HEK293 (cell line): ENCODE measurements around the gene COL11A2.

Experiments
- CTCF ChIA-PET: fragments of 350-600 bp; formaldehyde crosslinking; extraction: SDS; loops from one replicate; lab custom pipeline; 2021; ENCODE audit warnings: antibody characterized with exemption; lab: Yijun Ruan, JAX
- POLR2A ChIA-PET: fragments of 300-600 bp; formaldehyde crosslinking; extraction: SDS; loops from one replicate; lab custom pipeline; 2020; ENCODE audit warnings: antibody characterized with exemption, inconsistent platforms; lab: Yijun Ruan, JAX
- H3K27ac ChIP-seq: fragments of 200-500 bp; sonication (Bioruptor generic); 2 replicates; pipeline ENCODE4 v1.5.1; 2014; ENCODE audit warnings: low read depth, low read length, control low read depth, inconsistent platforms; ENCODE audit errors: extremely low read depth
- H3K36me3 ChIP-seq, 2 experiments: fragments of 200-500 bp in 1 of 2; sonication (Bioruptor generic) in 1 of 2; 1 replicate in 1 of 2; 2 replicates in 1 of 2; pipeline ENCODE4 v1.5.1; 2014 to 2017; ENCODE audit warnings: inconsistent platforms in 2 of 2, low read length in 2 of 2; ENCODE audit not compliant: control insufficient read depth in 2 of 2, insufficient read depth in 1 of 2
- H3K4me1 ChIP-seq: fragments of 200-500 bp; sonication (Bioruptor generic); 2 replicates; pipeline ENCODE4 v1.5.1; 2014; ENCODE audit warnings: mild to moderate bottlenecking, low read length, inconsistent platforms; ENCODE audit not compliant: control insufficient read depth, insufficient read depth
- H3K4me3 ChIP-seq: 2 replicates; pipeline ENCODE4 v1.5.1; 2011; ENCODE audit warnings: low read depth, mild to moderate bottlenecking, control low read depth, low read length, moderate library complexity
- H3K9me3 ChIP-seq: fragments of 200-500 bp; sonication (Bioruptor generic); 2 replicates; pipeline ENCODE4 v1.5.1; 2014; ENCODE audit warnings: low read depth, low read length, inconsistent platforms; ENCODE audit not compliant: control insufficient read depth, insufficient read depth
- KLF1 ChIP-seq: fragments of 450-650 bp; formaldehyde crosslinking; IDR thresholded peaks from 2 replicates; pipeline ENCODE4 v1.5.1; 2016; ENCODE audit warnings: missing biosample characterization, missing genetic modification characterization
- YY2 ChIP-seq: fragments of 450-650 bp; formaldehyde crosslinking; IDR thresholded peaks from 2 replicates; pipeline ENCODE4 v1.5.1; 2016; ENCODE audit warnings: missing biosample characterization, missing genetic modification characterization
- ZNF10 ChIP-seq: fragments of 450-650 bp; formaldehyde crosslinking; IDR thresholded peaks from 2 replicates; pipeline ENCODE4 v1.5.1; 2017; ENCODE audit warnings: missing biosample characterization, missing genetic modification characterization
- ZNF132 ChIP-seq: fragments of 450-650 bp; formaldehyde crosslinking; IDR thresholded peaks from 2 replicates; pipeline ENCODE4 v1.5.1; 2017; ENCODE audit warnings: missing biosample characterization, missing genetic modification characterization, borderline replicate concordance
- ZNF146 ChIP-seq: fragments of 450-650 bp; formaldehyde crosslinking; IDR thresholded peaks from 2 replicates; pipeline ENCODE4 v1.5.1; 2016; ENCODE audit warnings: missing biosample characterization, missing genetic modification characterization
- ZNF155 ChIP-seq: fragments of 450-650 bp; formaldehyde crosslinking; IDR thresholded peaks from 2 replicates; pipeline ENCODE4 v1.5.1; 2016; ENCODE audit warnings: missing biosample characterization, missing genetic modification characterization
- ZNF157 ChIP-seq: fragments of 450-650 bp; formaldehyde crosslinking; IDR thresholded peaks from 2 replicates; pipeline ENCODE4 v1.5.1; 2016; ENCODE audit warnings: missing biosample characterization, missing genetic modification characterization
- ZNF202 ChIP-seq: fragments of 450-650 bp; formaldehyde crosslinking; IDR thresholded peaks from 2 replicates; pipeline ENCODE4 v1.5.1; 2016; ENCODE audit warnings: missing biosample characterization, missing genetic modification characterization, borderline replicate concordance
- ZNF214 ChIP-seq: fragments of 450-650 bp; formaldehyde crosslinking; IDR thresholded peaks from 2 replicates; pipeline ENCODE4 v1.5.1; 2017; ENCODE audit warnings: missing biosample characterization, mild to moderate bottlenecking, missing genetic modification characterization, borderline replicate concordance
- ZNF266 ChIP-seq: fragments of 450-650 bp; formaldehyde crosslinking; IDR thresholded peaks from 2 replicates; pipeline ENCODE4 v1.5.1; 2016; ENCODE audit warnings: missing biosample characterization, missing genetic modification characterization, low read depth
- ZNF341 ChIP-seq: fragments of 450-650 bp; formaldehyde crosslinking; IDR thresholded peaks from 2 replicates; pipeline ENCODE4; 2016; ENCODE audit warnings: low read depth, missing biosample characterization, missing genetic modification characterization
- ZNF404 ChIP-seq: fragments of 450-650 bp; formaldehyde crosslinking; IDR thresholded peaks from 2 replicates; pipeline ENCODE4 v1.5.1; 2017; ENCODE audit warnings: missing biosample characterization, missing genetic modification characterization
- ZNF416 ChIP-seq: fragments of 450-650 bp; formaldehyde crosslinking; IDR thresholded peaks from 2 replicates; pipeline ENCODE4 v1.5.1; 2016; ENCODE audit warnings: missing biosample characterization, missing genetic modification characterization
- ZNF600 ChIP-seq: fragments of 450-650 bp; formaldehyde crosslinking; IDR thresholded peaks from 2 replicates; pipeline ENCODE4 v1.5.1; 2016; ENCODE audit warnings: missing biosample characterization, missing genetic modification characterization
- ZNF610 ChIP-seq: fragments of 450-650 bp; formaldehyde crosslinking; IDR thresholded peaks from 2 replicates; pipeline ENCODE4 v1.5.1; 2016; ENCODE audit warnings: missing biosample characterization, missing genetic modification characterization, borderline replicate concordance
- ZNF658 ChIP-seq: fragments of 450-650 bp; formaldehyde crosslinking; IDR thresholded peaks from 2 replicates; pipeline ENCODE4; 2016; ENCODE audit warnings: missing biosample characterization, missing genetic modification characterization
- TF ChIP-seq, protein P1 (sequence below): fragments of 450-650 bp; formaldehyde crosslinking; IDR thresholded peaks from 2 replicates; pipeline ENCODE4 v1.5.1; 2017; ENCODE audit warnings: missing biosample characterization, missing genetic modification characterization
- TF ChIP-seq, protein P2 (sequence below): fragments of 450-650 bp; formaldehyde crosslinking; conservative IDR thresholded peaks from 2 replicates; pipeline ENCODE4 v1.5.1; 2016; ENCODE audit warnings: low read depth, missing biosample characterization, missing genetic modification characterization

The COL11A2 gene

DNA sequence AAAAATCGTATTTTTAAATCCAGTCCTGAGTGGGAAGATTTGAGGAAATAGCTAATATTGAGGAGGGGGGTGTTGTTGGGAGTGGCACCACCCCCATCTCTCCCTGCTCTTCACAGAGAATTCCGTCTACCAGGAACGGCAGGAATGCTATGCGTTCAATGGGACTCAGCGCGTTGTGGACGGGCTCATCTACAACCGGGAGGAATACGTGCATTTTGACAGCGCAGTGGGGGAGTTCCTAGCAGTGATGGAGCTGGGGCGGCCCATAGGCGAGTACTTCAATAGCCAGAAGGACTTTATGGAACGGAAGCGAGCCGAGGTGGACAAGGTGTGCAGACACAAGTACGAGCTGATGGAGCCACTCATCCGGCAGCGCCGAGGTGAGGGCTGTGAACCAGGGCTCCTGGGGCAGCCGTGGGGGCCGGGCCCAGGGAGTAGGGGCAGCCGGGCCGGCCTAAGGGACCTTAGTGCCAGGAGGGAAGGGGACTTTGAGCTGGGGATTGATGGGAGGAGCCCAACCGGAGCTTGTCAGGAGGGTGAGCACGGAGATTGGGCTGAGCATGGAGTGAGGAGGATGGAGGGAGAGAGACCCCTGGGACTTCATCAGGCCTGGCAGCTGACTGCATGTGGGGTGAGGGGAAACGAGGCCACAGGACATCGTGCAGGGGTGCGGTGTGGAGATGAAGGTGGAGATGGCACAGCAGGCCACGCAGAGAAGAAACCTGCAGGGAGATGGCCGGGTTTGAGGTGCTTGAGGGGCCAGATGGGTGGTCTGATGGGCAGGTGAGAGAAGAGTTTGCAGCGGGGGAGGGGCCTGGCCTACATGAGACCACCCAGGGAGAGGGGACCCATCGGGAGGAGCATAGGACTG lies 75.2 kb downstream of the COL11A2 start:
- H3K27ac ChIP-seq, result no peak overlapping the region
- H3K4me3 ChIP-seq, result no peak overlapping the region
- POLR2A ChIA-PET, result no interaction called here
- no peaks in the 10 kb centered on the region for H3K36me3 ChIP-seq
- TF ChIP-seq, protein P1, sequence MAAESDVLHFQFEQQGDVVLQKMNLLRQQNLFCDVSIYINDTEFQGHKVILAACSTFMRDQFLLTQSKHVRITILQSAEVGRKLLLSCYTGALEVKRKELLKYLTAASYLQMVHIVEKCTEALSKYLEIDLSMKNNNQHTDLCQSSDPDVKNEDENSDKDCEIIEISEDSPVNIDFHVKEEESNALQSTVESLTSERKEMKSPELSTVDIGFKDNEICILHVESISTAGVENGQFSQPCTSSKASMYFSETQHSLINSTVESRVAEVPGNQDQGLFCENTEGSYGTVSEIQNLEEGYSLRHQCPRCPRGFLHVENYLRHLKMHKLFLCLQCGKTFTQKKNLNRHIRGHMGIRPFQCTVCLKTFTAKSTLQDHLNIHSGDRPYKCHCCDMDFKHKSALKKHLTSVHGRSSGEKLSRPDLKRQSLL (tag by site-specific recombination), result no peak
- TF ChIP-seq ZNF146 (tag by site-specific recombination), result no peak
- no peak for TF ChIP-seq YY2 (tag by site-specific recombination)
- no peaks in the 10 kb centered on the region for H3K4me1 ChIP-seq
- no peaks in the 10 kb centered on the region for H3K9me3 ChIP-seq
- CTCF ChIA-PET, result interaction anchor here (0.6 to 6.7 kb wide), 16 partner anchors 8 to 172 kb away, joined by 3 to 77 read pairs (median 6); partner anchors contain the start of gene WDR46

DNA sequence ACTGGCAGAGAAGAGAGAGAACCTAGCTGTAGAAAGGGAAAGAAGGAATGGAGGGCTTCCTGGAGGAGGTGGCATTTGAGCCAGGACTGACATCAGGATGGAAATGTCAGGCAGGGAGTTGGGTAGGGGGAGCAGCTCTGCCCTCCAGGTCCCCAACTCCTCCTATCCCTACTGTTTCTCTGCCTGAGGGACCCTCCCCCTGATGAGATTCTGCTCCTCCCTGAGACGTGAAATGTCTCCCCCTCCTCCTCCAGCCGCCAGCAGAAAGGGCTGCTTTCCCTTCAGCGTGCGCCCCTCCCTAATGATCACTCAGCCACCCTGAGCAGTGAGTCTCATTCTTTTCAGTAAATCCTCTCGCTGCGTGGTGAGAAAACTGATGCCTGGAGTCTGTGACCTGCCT lies 75.8 kb downstream of the COL11A2 start:
- no peaks in the 10 kb centered on the region for H3K4me1 ChIP-seq
- H3K4me3 ChIP-seq, result no peak overlapping the region
- POLR2A ChIA-PET, result no interaction called here
- H3K36me3 ChIP-seq, result no peaks in the 10 kb centered on the region
- no peaks in the 10 kb centered on the region for H3K9me3 ChIP-seq
- CTCF ChIA-PET, result interaction anchor here (0.6 to 6.7 kb wide), 14 partner anchors 9 to 172 kb away, joined by 3 to 77 read pairs (median 6); partner anchors contain the start of gene WDR46
- TF ChIP-seq ZNF10 (tag by site-specific recombination) (no peak), ZNF658 (tag by site-specific recombination) (no peak), ZNF341 (tag by site-specific recombination) (peak; percentile 35; the same call in 1 of the 2 replicates), ZNF600 (tag by site-specific recombination) (no peak), ZNF157 (tag by site-specific recombination) (no peak)
- no peak overlapping the region for H3K27ac ChIP-seq

DNA sequence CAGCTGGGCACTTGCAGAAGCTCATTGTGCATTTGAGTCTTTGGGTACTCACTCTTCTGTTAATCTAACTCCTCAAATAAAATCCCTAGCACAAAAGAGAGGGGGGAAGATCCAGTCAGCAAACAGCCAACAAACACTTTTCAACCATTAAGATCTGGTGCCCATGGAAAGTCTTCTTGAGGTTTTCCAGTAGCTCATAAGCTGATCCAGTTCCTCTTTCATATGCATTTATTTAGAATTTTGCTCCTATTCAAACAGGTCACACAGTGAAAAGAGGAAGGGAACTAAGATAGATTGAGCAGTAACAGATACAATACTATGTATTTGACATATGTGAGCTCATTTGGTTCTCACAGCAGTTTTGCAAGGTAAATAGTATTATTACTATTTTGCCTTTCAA lies 77.9 kb downstream of the COL11A2 start:
- ChIA-PET CTCF (interaction anchor here (0.5 to 4.3 kb wide), 6 partner anchors 11 to 99 kb away, joined by 3 to 32 read pairs (median 4); no protein-coding TSS in a partner anchor), POLR2A (no interaction called here)
- Histone ChIP-seq H3K4me3 (no peak overlapping the region), H3K27ac (no peak overlapping the region), H3K4me1 (no peaks in the 10 kb centered on the region), H3K36me3 (no peaks in the 10 kb centered on the region), H3K9me3 (no peaks in the 10 kb centered on the region)
- TF ChIP-seq YY2 (tag by site-specific recombination) (no peak), ZNF132 (no peak), ZNF416 (no peak), ZNF214 (tag by site-specific recombination) (no peak), ZNF155 (tag by site-specific recombination) (no peak), ZNF404 (tag by site-specific recombination) (no peak)

DNA sequence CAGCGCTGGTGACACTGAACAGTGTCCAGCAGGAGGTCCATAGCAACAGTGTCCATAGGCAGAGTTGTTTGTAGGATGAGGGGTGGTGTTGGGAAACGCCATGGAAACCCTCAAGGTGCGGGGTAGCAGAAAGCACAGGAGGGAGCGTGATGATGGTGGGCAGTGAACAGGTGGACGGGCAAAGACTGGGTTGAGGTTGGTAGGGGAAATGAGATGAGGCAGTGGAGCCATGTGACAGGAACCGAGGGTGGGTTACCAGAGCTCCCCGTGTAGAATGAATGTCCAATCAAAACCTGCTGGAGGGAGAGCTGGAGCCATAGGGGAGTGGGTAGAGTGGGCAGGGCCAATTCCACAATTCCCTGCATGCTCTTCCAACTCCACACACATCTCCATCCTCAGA lies 78.5 kb downstream of the COL11A2 start:
- TF ChIP-seq ZNF266 (no peak), ZNF610 (no peak), ZNF202 (no peak), KLF1 (no peak)
- TF ChIP-seq, protein P2, sequence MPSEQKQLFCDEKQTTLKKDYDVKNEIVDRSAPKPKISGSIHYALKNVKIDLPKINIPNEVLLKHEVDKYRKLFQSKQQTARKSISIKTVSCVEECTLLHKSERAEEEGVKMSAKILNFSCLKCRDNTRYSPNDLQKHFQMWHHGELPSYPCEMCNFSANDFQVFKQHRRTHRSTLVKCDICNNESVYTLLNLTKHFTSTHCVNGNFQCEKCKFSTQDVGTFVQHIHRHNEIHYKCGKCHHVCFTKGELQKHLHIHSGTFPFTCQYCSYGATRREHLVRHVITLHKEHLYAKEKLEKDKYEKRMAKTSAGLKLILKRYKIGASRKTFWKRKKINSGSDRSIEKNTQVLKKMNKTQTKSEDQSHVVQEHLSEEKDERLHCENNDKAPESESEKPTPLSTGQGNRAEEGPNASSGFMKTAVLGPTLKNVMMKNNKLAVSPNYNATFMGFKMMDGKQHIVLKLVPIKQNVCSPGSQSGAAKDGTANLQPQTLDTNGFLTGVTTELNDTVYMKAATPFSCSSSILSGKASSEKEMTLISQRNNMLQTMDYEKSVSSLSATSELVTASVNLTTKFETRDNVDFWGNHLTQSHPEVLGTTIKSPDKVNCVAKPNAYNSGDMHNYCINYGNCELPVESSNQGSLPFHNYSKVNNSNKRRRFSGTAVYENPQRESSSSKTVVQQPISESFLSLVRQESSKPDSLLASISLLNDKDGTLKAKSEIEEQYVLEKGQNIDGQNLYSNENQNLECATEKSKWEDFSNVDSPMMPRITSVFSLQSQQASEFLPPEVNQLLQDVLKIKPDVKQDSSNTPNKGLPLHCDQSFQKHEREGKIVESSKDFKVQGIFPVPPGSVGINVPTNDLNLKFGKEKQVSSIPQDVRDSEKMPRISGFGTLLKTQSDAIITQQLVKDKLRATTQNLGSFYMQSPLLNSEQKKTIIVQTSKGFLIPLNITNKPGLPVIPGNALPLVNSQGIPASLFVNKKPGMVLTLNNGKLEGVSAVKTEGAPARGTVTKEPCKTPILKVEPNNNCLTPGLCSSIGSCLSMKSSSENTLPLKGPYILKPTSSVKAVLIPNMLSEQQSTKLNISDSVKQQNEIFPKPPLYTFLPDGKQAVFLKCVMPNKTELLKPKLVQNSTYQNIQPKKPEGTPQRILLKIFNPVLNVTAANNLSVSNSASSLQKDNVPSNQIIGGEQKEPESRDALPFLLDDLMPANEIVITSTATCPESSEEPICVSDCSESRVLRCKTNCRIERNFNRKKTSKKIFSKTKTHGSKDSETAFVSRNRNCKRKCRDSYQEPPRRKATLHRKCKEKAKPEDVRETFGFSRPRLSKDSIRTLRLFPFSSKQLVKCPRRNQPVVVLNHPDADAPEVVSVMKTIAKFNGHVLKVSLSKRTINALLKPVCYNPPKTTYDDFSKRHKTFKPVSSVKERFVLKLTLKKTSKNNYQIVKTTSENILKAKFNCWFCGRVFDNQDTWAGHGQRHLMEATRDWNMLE (tag by site-specific recombination), result no peak
- CTCF ChIA-PET, result interaction anchor here (0.7 to 4.3 kb wide), 5 partner anchors 11 to 99 kb away, joined by 3 to 32 read pairs (median 4); no protein-coding TSS in a partner anchor
- Histone ChIP-seq H3K36me3 (no peaks in the 10 kb centered on the region), H3K4me1 (no peaks in the 10 kb centered on the region), H3K9me3 (no peaks in the 10 kb centered on the region), H3K27ac (no peak overlapping the region), H3K4me3 (no peak overlapping the region)
- POLR2A ChIA-PET, result no interaction called here
